Measurements from ENCODE around the gene FBLN1.
"Not testable (repeated sequence)": the region's sequence is repeated elsewhere in the genome, so short reads cannot be mapped to it uniquely, and the experiment has no call there.

DNA sequence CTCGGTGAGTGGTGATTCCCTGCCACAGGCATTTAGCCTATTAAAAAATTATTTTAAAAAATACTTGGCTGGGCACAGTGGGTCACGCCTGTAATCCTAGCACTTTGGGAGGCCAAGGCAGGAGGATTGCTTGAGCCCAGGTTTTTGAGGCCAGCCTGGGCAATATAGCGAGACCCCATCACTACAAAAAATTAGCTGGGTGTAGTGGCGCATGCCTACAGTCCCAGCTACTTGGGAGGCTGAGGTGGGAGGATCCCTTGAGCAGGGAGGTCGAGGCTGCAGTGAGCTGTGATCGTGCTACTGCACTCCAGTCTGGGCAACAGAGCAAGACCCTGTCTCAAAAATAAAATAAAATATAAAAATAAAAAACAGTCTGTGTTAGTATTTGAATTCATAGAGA lies 33.2 kb downstream of the FBLN1 start:
- not testable (repeated sequence) for TF ChIP-seq RAD21 (conservative IDR thresholded peaks at IDR 0.05); EZH2 (IDR thresholded peaks at IDR 0.05; ENCODE audit: borderline replicate concordance, insufficient read depth, low read length, poor library complexity, severe bottlenecking); EP300 (conservative IDR thresholded peaks at IDR 0.05; ENCODE audit: poor library complexity, severe bottlenecking); POLR2AphosphoS5 (IDR thresholded peaks at IDR 0.05)
- TF ChIP-seq, protein P1, sequence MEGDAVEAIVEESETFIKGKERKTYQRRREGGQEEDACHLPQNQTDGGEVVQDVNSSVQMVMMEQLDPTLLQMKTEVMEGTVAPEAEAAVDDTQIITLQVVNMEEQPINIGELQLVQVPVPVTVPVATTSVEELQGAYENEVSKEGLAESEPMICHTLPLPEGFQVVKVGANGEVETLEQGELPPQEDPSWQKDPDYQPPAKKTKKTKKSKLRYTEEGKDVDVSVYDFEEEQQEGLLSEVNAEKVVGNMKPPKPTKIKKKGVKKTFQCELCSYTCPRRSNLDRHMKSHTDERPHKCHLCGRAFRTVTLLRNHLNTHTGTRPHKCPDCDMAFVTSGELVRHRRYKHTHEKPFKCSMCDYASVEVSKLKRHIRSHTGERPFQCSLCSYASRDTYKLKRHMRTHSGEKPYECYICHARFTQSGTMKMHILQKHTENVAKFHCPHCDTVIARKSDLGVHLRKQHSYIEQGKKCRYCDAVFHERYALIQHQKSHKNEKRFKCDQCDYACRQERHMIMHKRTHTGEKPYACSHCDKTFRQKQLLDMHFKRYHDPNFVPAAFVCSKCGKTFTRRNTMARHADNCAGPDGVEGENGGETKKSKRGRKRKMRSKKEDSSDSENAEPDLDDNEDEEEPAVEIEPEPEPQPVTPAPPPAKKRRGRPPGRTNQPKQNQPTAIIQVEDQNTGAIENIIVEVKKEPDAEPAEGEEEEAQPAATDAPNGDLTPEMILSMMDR (IDR thresholded peaks at IDR 0.05; ENCODE audit: poor library complexity, severe bottlenecking): not testable (repeated sequence)

All from neural cell (in vitro differentiated cells).